Smooth muscle cell of the brain vasculature (primary cell): ENCODE results near the gene NKD2.

Experiments used
- DNase-seq: peaks from one replicate; pipeline ENCODE4 v3.0.0-alpha.2; 2012; ENCODE audit warnings: low read depth, low spot score

NKD2 gene

GRCh38 chr5:978693-979092 lies 29.9 kb upstream of the NKD2 start:
- DNase-seq, result no peak

DNA sequence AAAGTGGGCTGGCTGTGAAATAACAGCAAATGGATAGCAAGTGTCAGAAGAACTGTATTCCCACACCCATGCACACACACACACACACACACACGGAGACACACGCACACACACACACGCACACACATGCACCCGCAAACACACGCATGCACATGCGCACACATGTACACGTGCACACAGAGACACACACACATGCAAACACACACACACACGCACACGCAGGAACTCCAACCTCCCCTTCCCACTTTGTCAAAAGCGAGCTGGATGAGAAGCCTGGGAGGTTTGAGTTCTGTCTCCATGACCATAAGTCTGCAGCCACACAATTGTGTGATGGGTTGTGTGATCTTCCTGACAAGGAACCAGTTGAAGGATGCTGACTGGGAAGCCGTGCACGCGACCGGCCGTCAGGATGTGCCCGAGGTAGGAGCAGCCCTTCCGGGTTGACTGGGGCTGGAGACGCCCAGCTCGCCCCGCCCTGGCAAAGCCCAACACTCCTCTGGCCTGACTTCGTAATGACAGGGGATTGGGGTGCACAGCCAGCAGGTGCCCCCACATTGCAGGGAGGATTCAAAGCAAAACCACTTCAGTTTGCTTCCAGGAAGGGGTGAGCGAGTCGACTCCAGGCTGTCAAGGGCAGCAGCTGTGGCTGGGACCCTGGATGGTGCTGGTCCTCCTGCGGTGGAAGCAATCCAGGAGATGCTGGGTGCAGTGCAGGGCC lies 29.3 kb upstream of the NKD2 start:
- DNase-seq, result no peak

DNA sequence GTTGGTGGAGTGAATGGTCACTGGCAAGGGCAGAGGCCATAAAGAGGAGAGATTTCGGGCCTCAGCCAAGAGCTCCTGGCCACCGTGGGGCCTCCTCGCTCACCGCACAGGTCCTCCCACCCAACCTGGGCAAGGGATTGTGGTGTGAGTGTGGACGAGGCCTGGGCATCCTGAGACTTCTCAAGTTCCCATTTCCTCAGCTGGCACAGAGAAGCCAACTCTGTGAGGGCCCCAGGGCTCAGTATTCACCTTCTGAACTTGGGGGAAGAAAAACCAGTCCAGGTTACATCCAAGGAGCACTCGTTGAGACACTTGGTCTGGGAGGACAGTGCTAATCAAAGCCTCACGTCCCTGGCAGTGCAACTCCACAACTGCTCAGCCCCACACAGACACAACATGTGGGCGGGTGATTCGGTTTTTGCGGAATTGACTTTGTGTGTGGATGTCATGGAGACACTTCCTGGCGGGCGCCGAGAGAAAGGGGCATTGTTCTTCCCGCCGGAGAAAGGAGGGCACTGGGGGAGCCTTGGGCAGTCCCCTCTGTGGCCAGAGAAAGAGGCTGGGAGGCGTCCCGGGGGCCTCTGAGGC lies 28.5 kb upstream of the NKD2 start:
- no peak for DNase-seq

DNA sequence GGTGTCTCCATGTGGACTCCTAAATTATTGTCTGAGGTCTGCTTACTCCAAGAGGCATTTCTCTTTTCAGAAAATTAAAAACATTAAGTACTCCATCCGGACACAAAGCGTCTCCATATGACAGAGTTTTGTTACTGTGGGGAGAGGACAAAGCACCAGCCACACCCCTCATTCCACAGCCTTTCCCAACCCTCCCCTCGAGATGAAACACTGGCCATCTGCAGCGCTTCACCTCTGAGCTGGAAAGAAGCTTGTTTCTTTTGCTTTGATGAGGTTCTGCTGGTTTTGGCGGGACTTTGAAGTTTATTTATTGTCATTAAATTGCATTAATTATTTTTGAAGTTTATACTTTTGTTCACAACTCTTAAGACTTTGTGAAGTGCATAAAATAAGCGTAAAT lies 27.6 kb upstream of the NKD2 start:
- no peak for DNase-seq

DNA sequence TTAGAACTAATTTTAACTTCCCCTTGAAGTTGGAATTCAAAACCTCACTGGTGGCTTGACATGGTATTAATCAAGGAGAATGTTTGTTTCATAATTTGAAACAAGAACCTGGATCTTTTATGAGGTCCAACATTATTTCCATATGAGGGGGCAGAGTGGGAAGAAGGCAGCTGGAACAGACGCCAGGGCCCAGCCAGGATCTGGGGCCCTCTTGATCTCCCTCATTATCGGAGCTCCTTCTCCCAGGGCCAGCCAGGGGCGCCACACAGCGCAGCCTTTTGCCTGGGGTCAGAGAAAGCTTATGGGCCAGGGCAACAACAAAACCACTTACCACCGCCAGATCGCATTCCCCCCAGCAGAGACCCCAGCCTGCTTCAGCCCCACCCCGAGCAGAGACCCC lies 27.1 kb upstream of the NKD2 start:
- no peak for DNase-seq

GRCh38 chr5:982377-983237 lies 26.0 kb upstream of the NKD2 start:
- DNase-seq, result no peak

DNA sequence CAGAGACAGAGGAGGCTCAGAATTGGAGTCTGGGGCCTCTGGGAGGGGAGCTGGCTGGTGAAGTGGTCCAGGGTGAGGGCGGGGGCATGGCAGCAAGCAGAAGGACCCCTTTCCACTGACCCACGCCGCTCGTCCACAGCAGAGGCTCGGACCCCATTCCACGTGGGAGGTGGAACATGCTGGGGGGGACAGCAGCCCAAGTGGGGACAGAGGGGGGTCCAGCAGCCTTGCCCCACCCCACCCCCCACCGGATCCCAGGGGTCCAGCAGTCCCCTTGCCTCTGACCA lies 25.4 kb upstream of the NKD2 start:
- DNase-seq, result no peak

DNA sequence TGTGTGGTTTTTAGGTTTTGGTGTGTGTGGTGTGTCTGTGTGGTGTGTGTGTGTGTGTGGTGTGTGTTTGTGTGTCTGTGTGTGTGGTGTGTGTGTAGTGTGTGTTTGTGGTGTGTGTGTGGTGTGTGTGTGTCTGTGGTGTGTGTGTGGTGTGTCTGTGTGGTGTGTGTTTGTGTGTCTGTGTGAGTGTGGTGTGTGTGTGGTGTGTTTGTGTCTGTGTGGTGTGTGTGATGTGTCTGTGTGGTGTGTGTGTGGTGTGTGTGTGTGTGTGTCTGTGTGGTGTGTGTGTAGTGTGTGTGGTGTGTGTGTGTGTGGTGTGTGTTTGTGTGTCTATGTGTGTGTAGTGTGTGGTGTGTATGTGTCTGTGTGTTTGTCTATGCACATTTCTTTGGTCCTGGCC lies 25.0 kb upstream of the NKD2 start:
- no peak for DNase-seq

DNA sequence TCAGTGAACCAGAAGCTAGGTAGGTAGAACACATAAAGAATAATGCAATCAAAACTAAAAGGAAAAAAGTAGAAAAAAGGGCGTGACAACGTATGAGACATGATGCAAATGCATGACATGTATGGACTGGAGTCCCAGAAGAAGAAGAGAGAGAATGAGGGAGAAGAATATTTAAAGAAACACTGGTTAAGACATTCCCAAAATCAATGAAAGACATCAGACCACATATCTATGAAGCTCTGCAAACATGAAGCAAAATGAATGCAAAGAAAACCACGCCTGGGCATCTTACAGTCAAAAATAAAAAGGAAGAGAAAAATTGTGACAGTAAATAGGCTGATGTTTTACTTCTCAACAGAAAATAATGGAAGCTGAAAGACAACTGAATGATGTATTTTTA lies 23.8 kb upstream of the NKD2 start:
- DNase-seq, result no peak

DNA sequence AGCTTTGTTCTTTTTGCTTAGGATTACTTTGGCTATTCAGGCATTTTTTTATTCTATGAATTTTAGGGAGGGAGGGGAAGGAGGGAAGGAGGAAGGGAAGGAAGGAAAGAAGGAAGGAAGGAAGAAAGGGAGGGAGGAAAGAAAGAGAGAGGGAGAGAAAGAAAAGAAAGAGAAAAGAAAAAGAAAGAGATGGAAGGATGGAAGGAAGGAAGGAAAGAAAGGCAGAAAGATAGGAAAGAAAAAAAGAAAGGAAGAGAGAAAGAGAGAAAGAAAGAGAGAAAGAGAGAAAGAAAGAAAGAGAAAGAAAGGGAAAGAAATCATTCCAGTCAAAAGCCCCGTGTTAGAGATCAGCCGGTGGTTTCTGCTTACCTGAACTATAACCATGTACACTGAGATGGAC lies 20.8 kb upstream of the NKD2 start:
- no peak for DNase-seq

DNA sequence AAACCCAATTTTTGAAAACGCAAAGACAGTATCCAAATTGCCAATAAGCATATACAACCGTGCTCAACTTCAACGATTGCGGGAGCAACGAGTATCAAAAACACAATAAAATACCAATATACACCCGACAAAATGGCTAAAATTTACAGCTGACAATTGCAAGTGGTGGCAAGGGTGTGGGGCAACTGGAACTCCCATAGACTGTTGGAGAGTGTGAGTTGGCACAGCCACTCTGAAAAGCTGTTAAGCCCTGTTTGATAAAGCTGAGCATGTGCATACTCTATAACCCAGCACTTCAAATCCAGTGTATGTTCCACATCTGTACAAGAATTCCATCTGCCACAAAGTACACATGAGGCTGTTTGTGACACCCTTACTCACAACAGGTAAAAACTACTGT lies 20.3 kb upstream of the NKD2 start:
- no peak for DNase-seq

- no peak for DNase-seq
These were observed 18.6 kb upstream of the NKD2 start for GRCh38 chr5:989961-990530.

DNA sequence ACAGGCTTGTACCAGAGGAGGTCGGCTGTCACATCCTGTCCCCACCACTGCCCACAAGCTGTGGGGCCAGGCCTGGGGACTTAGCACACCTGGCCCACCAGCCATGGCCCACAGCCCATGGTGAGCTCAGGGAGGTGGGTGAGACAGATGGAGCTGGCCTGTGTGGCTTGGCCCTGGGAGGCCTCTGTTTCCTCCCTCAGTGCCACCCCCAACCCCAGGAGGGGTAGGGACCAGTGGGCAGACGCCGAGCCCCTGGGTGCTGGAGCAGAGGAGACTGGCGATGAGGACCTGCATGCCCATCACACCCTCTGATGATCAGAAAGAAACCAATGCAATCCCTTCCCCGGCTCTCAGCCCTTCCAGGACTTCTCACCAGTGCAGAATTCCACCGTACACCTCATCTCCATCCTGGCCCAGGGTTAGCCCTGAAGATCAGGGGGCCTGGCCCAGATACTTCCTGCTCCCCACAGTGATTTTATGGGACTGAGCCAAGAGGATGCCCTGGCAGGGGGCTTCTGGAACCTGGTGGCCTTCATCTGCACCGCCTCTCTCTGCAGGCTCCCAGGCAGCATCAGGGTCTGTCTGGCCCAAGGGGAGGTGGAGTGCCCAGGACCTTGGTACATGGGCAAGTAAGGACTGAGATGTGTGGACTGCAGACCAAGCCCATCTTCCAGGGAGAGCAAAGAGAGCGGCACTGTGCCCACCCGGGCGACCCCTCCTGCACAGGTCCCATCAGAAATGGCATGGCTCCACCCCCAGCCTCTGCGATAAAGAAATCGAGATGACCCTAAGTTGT lies 16.9 kb upstream of the NKD2 start:
- DNase-seq, result no peak

- no peak for DNase-seq
These were observed 14.4 kb upstream of the NKD2 start for GRCh38 chr5:994272-994607.

DNA sequence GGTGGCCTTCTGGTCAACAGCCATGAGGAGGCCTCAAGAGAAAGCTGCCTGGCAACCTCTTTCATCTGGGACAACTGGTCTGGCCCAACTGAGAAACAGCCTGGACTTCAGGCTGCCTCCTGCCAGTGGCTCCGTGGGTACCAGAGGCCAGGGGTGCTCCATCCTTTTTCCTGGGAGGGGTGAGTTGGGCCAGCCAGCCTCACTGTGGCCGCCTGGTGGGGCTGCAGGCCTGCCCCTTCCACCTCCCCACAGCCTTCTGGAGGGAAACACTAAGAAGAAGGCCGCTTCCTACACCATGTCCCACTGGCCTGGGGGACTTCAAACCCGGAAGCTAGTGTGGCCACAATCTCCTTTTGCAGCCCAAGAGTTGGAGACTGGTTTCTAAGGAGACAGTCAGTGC lies 13.8 kb upstream of the NKD2 start:
- DNase-seq, result no peak

GRCh38 chr5:995318-995717 lies 13.3 kb upstream of the NKD2 start:
- DNase-seq, result no peak

- DNase-seq, result no peak
These were observed 11.6 kb upstream of the NKD2 start for GRCh38 chr5:997001-997474.

DNA sequence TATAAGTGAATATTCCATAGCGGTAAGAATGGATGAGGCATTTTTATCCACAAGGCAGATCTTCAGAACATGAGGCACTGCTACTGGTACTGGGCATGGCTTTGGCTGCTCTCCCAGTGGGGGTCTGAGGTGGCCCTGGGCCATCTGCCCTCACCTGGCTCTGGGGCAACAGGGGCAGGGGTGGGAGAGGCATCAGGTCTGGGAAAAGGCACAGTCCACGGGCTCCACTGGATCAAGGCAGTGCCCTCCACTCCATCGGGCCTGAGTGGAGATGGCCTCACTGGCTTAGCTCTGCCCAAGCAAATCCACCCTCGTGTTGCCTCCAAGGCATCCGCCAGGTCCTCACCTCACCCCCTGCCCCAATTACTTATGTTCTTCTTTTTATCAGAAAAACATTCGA lies 10.9 kb upstream of the NKD2 start:
- DNase-seq, result no peak

DNA sequence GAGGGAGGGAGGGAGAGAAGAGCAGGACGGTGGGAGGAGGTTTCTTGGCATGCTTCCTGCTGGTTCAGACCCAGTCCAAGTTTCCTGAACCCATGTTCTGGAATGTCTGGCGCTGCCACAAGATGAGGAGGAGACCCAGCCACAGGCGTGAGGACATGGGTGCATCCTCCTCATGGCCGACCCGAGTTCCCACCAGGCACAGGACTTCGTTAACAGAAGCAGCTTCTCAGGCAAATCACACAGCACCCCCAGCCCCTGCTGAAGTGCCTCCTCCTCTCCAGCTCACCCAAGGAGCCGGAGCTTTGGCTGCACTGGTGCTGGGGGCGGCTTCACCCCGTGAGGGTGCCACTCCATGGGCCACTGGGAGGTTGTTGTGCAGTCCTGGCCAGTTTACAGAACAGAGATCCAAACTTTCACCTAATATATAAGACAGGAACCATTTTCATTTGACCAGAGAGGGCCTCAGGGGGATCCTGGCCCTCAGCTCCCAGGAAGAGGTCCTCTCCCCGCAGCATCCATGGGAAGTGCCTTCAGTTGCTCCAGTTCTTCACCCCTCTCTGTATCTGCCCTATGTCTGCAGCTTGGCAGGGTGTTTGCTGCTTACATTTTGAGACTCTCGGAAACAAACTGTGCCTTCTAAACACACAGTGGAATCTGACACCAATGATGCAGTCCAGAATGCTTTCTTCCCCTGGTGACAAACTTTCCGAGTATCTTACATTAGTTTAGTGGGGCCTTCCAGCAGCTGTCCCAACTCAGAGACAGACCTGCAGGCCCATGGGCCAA lies 10.2 kb upstream of the NKD2 start:
- no peak for DNase-seq

DNA sequence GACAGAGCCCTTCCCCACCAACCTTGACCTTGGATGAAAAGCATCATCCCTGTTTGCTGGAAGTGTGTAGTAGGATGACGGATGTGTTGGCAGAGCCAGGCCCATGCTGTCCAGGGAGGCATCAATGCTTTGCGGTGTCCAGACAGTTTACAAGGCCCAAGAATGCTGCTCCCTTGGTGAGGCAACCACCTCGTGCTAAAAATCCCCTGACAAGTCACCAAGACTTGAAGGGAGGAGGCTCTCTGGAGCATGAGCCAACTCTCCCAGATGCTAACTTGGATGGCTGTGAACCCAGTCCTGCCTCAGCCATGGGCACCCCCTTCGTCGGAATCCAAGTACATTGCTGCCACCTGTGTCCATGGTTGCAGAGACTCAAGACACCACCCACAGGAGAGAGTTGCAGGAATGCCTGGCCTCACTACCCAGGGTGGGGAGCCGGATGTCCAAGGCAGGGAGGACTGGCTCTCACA lies 9.5 kb upstream of the NKD2 start:
- DNase-seq, result no peak

DNA sequence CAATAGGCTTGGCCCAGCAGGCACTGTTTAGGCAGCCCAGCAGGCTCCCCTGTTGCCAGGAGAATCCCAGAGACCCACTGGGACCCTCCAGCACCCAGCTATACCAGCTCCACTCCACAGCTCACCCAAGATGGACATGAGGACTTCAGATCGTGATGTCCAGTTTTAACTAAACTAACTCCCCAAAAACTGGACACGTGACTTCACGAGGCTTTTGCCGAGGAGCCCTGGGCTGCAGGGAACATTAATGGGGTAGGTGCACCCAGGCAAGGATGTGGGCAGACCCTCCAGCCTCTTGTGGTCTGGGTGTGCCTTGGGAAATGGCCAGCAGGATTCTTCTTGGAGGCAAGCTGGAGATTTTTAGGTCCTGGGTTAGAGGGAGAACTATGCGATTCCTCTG lies 8.9 kb upstream of the NKD2 start:
- no peak for DNase-seq
